HS-27A (cell line): ENCODE data around the gene ZNF397.

ENCODE experiments used
- DNase-seq: peaks from one replicate; pipeline ENCODE4 v3.0.0-alpha.2; 2012; ENCODE audit warnings: low read depth, missing footprints

The ZNF397 gene

DNA sequence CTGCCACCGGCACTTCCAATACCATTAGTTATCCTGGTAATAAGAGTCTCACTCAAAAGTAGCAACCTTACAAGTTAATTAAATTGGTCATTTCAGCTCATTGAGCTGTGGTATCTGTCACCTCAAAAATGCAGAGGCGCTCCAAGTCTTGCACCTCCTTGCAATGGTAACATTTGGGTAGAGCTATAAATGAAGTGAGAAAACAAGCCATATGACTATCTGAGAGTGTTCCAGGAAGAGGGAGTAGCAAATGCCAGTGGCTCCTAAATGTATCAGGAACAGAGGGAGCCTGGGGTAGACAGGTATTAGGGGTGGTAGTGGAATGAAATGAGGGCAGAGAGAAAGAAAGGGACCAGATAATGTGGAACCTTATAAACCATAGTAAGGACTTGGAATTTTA is 55.2 kb downstream of the ZNF397 start:
- DNase-seq = no peak

DNA sequence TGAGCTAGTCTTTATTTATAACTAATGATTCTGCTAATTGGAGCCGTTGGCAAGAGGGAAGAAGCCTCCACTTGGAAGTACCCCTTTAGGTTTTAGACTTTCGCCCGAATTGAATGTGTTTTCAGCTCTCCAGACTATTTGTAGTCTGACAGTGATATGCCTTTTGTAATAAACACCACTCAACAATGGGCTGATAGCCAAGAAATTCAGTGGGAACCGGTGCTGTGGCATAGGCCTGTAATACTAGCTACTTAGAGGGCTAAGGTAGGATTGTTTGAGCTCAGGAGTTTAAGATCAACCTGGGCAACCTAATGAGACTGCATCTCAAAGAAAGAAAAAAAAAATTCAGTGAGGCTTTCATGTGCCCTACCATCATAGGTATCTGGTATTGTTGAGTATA is 62.8 kb downstream of the ZNF397 start:
- no peak for DNase-seq

DNA sequence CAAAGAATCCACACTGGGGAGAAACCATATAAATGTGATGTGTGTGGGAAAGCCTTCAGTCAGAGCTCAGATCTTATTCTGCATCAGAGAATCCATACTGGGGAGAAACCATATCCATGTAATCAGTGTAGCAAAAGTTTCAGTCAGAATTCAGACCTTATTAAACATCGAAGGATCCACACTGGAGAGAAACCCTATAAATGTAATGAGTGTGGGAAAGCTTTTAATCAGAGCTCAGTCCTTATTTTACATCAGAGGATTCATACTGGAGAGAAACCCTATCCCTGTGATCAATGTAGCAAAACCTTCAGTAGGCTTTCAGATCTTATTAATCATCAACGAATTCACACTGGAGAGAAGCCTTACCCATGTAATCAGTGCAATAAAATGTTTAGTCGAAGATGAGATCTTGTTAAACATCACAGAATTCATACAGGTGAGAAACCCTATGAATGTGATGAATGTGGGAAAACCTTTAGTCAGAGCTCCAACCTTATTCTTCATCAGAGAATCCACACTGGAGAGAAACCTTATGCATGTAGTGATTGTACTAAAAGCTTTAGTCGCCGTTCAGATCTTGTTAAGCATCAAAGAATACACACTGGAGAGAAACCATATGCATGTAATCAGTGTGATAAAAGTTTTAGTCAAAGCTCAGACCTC is 65.9 kb downstream of the ZNF397 start:
- no peak for DNase-seq
